Measurements from ENCODE around the gene ELP1. TPM values are rescaled to one million over a fixed set of nuclear protein-coding genes. Genes with fewer than 3 reads are reported as not detected.

ELP1 gene
- total and polyA plus RNA-seq, 2 experiments from 2014 or later = 9.1 to 46.3 TPM

- TF ChIP-seq, protein P1, sequence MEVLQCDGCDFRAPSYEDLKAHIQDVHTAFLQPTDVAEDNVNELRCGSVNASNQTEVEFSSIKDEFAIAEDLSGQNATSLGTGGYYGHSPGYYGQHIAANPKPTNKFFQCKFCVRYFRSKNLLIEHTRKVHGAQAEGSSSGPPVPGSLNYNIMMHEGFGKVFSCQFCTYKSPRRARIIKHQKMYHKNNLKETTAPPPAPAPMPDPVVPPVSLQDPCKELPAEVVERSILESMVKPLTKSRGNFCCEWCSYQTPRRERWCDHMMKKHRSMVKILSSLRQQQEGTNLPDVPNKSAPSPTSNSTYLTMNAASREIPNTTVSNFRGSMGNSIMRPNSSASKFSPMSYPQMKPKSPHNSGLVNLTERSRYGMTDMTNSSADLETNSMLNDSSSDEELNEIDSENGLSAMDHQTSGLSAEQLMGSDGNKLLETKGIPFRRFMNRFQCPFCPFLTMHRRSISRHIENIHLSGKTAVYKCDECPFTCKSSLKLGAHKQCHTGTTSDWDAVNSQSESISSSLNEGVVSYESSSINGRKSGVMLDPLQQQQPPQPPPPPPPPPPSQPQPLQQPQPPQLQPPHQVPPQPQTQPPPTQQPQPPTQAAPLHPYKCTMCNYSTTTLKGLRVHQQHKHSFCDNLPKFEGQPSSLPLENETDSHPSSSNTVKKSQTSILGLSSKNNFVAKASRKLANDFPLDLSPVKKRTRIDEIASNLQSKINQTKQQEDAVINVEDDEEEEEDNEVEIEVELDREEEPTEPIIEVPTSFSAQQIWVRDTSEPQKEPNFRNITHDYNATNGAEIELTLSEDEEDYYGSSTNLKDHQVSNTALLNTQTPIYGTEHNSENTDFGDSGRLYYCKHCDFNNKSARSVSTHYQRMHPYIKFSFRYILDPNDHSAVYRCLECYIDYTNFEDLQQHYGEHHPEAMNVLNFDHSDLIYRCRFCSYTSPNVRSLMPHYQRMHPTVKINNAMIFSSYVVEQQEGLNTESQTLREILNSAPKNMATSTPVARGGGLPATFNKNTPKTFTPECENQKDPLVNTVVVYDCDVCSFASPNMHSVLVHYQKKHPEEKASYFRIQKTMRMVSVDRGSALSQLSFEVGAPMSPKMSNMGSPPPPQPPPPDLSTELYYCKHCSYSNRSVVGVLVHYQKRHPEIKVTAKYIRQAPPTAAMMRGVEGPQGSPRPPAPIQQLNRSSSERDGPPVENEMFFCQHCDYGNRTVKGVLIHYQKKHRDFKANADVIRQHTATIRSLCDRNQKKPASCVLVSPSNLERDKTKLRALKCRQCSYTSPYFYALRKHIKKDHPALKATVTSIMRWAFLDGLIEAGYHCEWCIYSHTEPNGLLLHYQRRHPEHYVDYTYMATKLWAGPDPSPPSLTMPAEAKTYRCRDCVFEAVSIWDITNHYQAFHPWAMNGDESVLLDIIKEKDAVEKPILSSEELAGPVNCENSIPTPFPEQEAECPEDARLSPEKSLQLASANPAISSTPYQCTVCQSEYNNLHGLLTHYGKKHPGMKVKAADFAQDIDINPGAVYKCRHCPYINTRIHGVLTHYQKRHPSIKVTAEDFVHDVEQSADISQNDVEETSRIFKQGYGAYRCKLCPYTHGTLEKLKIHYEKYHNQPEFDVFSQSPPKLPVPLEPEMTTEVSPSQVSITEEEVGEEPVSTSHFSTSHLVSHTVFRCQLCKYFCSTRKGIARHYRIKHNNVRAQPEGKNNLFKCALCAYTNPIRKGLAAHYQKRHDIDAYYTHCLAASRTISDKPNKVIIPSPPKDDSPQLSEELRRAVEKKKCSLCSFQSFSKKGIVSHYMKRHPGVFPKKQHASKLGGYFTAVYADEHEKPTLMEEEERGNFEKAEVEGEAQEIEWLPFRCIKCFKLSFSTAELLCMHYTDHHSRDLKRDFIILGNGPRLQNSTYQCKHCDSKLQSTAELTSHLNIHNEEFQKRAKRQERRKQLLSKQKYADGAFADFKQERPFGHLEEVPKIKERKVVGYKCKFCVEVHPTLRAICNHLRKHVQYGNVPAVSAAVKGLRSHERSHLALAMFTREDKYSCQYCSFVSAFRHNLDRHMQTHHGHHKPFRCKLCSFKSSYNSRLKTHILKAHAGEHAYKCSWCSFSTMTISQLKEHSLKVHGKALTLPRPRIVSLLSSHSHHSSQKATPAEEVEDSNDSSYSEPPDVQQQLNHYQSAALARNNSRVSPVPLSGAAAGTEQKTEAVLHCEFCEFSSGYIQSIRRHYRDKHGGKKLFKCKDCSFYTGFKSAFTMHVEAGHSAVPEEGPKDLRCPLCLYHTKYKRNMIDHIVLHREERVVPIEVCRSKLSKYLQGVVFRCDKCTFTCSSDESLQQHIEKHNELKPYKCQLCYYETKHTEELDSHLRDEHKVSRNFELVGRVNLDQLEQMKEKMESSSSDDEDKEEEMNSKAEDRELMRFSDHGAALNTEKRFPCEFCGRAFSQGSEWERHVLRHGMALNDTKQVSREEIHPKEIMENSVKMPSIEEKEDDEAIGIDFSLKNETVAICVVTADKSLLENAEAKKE (CRISPR knock-in tag; IDR thresholded peaks at IDR 0.05) = no peak
Measured at GRCh38 chr9:108869092-108869725, 64.7 kb downstream of the ELP1 start (continued).

DNA sequence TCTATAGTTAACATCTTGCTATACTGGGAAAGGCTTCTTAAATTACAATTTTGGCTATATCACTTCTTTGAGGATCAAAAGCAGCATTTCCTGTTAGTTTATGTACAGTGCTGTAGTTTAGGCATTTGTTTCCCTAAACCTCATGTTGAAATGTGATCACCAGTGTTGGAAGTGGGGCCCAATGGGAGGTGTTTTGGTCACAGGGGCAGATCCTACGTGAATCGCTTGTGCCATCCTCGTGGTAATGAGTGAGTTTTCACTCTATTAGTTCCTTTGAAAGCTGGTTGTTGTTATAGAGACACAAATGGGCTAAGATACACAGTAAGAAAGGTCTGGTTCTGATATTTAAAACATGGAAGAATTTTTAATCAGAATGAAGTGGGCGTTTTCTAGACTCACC lies 66.1 kb downstream of the ELP1 start:
- Histone ChIP-seq H3K9me2 (ENCODE audit: insufficient read depth) (no peaks in the 10 kb centered on the region), H3K27me3 (ENCODE audit: insufficient read depth) (no peaks in the 10 kb centered on the region), H3K4me1 (ENCODE audit: insufficient read depth) (no peaks in the 10 kb centered on the region), H3K36me3 (ENCODE audit: insufficient read depth) (peaks cover 6% of the 10 kb centered on the region; the same call in 1 of the 2 replicates), H3F3A (replicated peaks; ENCODE audit: low read depth) (no peaks in the 10 kb centered on the region), H4K20me1 (replicated peaks; ENCODE audit: insufficient read depth) (0 out of 2 replicates have a peak, but pooled peaks cover 3% of the 10 kb centered on the region), H3K27ac (ENCODE audit: low read depth) (no peak overlapping the region), H3K79me2 (replicated peaks; ENCODE audit: insufficient read depth) (no peaks in the 10 kb centered on the region), H3K4me2 (no peak overlapping the region), H3K4me3 (no peak overlapping the region), H2AFZ (no peak overlapping the region)
- Mint-ChIP-seq H3K36me3 (ENCODE audit: low read depth) (peaks cover 7% of the 10 kb centered on the region; the same call in 2 of the 3 replicates), H3K9me3 (no peaks in the 10 kb centered on the region), H3K4me1 (no peaks in the 10 kb centered on the region), H3K27me3 (ENCODE audit: insufficient read depth, low read depth, poor library complexity) (no peaks in the 10 kb centered on the region), H3K4me3 (no peak overlapping the region), H3K27ac (no peak overlapping the region)
- ATAC-seq = no peak
- no peak for DNase-seq (ENCODE audit: low spot score)
- TF ChIP-seq EZH2 (IDR thresholded peaks at IDR 0.05; ENCODE audit: low read depth, unreplicated experiment) (no peak), NANOG (IDR thresholded peaks at IDR 0.05; ENCODE audit: borderline replicate concordance) (no peak), CREB1 (CRISPR knock-in tag; IDR thresholded peaks at IDR 0.05; ENCODE audit: low read depth) (no peak), STAT1 (IDR thresholded peaks at IDR 0.05; ENCODE audit: unreplicated experiment) (no peak), CTCF (conservative IDR thresholded peaks at IDR 0.05; ENCODE audit: low read depth in 2 of 2) (no peak), ZNF331 (CRISPR knock-in tag; IDR thresholded peaks at IDR 0.05; ENCODE audit: low read depth) (no peak)
- TF ChIP-seq, protein P2, sequence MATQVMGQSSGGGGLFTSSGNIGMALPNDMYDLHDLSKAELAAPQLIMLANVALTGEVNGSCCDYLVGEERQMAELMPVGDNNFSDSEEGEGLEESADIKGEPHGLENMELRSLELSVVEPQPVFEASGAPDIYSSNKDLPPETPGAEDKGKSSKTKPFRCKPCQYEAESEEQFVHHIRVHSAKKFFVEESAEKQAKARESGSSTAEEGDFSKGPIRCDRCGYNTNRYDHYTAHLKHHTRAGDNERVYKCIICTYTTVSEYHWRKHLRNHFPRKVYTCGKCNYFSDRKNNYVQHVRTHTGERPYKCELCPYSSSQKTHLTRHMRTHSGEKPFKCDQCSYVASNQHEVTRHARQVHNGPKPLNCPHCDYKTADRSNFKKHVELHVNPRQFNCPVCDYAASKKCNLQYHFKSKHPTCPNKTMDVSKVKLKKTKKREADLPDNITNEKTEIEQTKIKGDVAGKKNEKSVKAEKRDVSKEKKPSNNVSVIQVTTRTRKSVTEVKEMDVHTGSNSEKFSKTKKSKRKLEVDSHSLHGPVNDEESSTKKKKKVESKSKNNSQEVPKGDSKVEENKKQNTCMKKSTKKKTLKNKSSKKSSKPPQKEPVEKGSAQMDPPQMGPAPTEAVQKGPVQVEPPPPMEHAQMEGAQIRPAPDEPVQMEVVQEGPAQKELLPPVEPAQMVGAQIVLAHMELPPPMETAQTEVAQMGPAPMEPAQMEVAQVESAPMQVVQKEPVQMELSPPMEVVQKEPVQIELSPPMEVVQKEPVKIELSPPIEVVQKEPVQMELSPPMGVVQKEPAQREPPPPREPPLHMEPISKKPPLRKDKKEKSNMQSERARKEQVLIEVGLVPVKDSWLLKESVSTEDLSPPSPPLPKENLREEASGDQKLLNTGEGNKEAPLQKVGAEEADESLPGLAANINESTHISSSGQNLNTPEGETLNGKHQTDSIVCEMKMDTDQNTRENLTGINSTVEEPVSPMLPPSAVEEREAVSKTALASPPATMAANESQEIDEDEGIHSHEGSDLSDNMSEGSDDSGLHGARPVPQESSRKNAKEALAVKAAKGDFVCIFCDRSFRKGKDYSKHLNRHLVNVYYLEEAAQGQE (IDR thresholded peaks at IDR 0.05; ENCODE audit: unreplicated experiment) = no peak

Data from GM23338 (cell line).